CD4-positive, alpha-beta T cell treated with Interleukin-21 for 1 hour (primary cell): ENCODE results near the gene SRC.
A peak's percentile ranks its signal among the peaks of the same experiment; 100 is the strongest.

Experiments used
- DNase-seq: peaks from one replicate; pipeline ENCODE4 v3.0.0-alpha.2; 2020

Gene SRC

GRCh38 chr20:37345339-37346235 is at the start of gene SRC:
Gene SRC (plus strand): TSS chr20:37346140. CDS start chr20:37384154, 38,014 bp downstream.
- peak; percentile 34 for DNase-seq

GRCh38 chr20:37296371-37296770 is 49.6 kb upstream of the SRC start:
- no peak for DNase-seq

GRCh38 chr20:37297066-37297736 is 48.7 kb upstream of the SRC start:
- DNase-seq, result no peak

DNA sequence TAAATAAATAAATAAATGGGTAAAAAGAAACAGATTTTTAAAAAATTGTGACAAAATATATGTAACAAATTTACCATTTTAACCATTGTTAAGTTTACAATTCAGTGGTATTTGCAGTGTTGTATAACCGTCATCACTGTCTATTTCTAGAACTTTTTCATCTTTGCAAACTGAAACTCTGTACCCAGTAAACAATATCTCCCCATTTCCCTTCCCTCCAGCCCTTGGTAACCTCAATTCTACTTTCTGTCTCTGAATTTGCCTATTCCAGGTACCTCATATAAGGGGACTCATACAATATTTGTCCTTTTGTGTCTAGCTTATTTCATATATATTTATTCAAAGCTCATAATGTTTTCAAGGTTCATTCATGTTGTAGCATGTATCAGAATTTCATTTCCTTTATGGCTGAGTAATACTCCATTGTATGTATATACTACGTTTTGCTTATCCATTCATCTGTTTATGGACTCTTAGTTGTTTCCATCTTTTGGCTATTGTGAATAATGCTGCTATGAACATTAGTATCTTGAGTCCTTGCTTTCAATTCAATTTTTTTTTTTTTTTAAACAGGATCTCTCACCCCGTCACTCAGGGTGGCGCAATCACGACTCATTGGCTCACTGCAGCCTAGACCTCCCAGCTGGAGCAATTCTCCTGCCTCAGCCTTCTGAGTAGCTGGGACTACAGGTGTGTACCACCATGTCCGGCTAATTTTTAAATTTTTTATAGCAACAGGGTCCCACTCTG is 47.6 kb upstream of the SRC start:
- DNase-seq, result no peak

- no peak for DNase-seq
Observed at GRCh38 chr20:37299718-37300528, 46.0 kb upstream of the SRC start.

GRCh38 chr20:37301120-37301519 is 44.8 kb upstream of the SRC start:
- no peak for DNase-seq

GRCh38 chr20:37301558-37301957 is 44.4 kb upstream of the SRC start:
- no peak for DNase-seq

GRCh38 chr20:37302981-37303380 is 43.0 kb upstream of the SRC start:
- no peak for DNase-seq

- DNase-seq, result no peak
Observed at GRCh38 chr20:37303637-37304036, 42.3 kb upstream of the SRC start.

DNA sequence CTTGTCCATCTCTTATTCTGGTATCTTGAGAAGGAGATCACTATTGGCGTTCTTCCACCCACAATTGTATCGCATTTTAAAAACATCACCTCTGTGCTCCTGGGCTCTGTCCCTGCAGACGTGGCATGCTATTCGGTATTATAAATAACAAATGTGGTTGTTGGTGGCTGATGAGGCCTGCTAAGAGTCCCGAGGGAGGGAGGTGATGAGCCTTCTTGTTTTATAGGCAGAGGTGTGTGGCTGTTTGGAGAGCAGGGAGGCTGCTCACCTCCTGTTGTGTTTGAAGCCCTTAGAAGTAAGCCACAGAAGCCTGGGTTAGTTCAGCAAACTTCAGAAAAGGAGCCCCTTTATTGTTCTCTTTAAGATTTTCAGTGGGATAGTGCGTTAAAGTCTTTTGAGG is 40.9 kb upstream of the SRC start:
- DNase-seq, result no peak

GRCh38 chr20:37305839-37306238 is 40.1 kb upstream of the SRC start:
- DNase-seq, result no peak

DNA sequence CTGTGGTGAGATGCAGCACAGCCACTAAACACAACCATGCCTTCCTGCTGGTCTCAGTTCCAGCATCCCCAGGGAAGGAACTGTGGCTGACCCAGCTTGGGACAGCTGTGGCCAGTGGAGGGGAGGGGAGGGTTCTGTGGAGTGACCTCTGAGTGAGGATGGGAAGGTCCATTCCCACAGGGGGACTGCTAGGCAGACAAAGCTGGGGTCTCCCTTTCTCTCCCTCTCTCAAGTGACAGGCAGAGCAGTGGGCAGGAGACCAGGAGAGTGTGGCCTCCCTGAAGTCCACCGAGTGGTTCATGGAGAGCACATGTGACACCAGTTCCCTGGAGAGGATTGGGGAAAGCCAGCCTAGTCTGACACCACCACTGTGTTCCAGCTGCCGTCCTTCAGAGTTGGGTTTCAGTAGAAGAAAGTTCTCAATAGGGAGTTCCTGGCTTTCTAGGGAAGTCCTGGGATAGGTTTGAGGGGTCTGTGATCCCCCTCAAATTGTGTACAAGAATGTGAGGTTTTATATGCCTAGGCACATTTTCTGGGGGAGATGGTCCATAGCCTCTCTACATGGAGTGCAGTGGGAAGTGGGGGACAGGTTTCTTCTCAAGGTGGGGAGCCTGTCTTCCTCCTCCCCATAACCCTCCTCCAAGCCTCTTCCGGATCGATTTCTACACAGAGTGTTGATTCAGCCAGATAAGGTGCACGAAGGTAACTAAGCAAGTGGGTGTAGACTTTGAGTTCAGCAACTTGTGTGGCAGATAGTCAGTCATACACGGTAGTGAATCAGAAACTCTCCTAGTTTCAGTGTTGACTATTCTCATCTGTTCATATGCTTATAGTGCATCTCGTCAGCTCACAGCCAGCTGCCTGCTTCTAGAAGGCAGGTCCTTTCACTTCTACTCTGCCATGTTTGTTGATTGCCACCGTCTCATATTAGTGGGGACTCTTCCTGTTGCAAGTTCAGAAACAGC is 37.6 kb upstream of the SRC start:
- DNase-seq, result no peak

DNA sequence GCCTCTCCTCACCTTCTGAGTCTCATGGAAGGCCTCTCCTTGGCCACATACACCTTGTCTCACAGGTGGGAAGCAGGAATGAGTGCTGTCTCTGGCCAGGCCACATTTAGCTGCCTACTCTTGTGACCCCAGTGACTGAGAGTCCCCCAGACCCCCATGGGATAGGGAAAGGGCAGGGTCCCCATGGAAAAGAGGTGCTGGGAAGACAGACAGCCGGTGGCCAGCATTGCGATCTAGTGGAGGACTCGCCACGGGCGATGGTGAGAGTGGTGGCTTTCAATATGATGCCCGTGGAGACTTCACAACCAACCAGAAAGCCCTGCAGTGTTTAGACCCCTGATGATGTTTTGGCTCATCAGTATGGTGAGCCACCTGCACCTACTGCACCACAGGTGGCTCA is 36.6 kb upstream of the SRC start:
- DNase-seq, result no peak

- no peak for DNase-seq
Observed at GRCh38 chr20:37309936-37310590, 35.9 kb upstream of the SRC start.

- no peak for DNase-seq
Observed at GRCh38 chr20:37310951-37311350, 35.0 kb upstream of the SRC start.

- DNase-seq, result no peak
Observed at GRCh38 chr20:37311710-37312355, 34.1 kb upstream of the SRC start.

DNA sequence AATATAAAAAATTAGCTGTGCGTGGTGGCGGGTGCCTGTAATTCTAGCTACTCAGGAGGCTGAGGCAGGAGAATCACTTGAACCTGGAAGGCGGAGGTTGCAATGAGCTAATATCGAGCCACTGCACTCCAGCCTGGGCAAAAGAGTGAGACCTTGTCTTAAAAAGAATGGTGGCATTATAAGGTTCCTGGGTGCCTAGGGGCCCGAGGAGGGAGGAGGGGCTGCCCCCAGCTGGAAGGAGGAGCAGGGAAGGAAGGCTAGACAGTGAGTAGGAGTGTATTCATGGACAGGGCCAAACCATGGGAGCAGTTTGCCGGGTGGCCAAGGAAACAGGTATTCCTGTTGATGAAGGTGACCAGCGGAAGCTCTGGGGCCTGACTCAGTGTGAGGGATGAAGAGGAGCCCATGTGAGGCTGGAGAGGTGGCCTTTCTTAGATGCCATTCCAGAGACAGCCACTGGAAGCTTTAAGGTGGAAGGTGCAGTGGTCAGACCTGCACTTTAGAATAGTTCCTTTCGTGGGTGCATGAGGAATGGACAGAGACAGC is 32.3 kb upstream of the SRC start:
- no peak for DNase-seq

GRCh38 chr20:37314099-37314498 is 31.8 kb upstream of the SRC start:
- no peak for DNase-seq

DNA sequence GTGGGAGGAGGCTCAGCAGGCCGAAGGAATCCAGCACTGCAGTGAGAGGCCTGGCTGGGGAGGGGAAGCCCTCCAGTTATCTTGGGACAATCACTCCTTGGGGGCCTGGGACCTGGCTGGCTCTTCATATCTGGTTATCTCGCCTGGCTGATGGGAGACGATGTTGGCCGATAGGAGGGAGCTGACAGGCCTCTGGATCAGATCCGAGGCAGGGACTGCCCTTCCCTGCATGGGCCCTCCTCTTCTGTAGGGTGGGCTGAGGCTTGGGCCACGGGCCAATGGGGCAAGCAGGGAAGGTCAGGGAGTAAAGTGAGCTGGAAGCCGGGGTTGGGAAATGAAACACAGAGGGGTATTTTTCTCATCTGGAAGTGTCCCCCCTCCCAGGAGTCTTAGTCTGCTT is 31.3 kb upstream of the SRC start:
- DNase-seq, result no peak

GRCh38 chr20:37315021-37315451 is 30.9 kb upstream of the SRC start:
- no peak for DNase-seq
